ENCODE results near the gene NPHP4. TPM values are rescaled to one million over a fixed set of nuclear protein-coding genes. Genes with fewer than 3 reads are reported as not detected.

Gene NPHP4
- total and polyA plus RNA-seq, 10 of the 15 experiments (the other 5 are each of a cell fraction or from before 2014, with no cell fraction given) = 0.16 to 10.5 (median 3.1) TPM

DNA sequence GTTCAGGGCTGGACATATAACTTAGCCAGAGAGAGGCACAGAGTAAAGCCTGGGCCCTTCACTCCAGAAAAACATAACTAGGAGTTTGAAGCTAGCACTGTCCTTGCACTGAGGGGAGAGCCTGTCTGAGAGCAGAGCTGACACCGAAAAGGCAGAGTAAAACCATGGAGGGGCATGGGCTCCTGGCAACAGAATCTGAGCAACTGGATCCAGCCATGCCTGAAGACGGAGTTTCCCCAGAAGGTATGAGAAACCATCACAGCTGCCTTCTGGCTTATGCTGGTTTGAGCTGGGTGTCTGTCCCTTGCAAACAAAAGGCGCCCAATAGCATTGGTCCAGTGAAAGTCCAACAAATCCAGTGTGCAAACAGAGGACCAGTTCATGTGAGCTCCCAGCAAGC, 137.5 kb downstream of the NPHP4 start:
- H3K27me3 ChIP-seq (replicated peaks in 1 of 2; ENCODE audit: control insufficient read depth in 2 of 2, insufficient read depth in 2 of 2, low read length in 1 of 2) = no peaks in the 10 kb centered on the region
- ChIA-PET CTCF (no interaction called here), SMC1A (ENCODE audit: uncharacterized antibody, unreplicated experiment) (no interaction called here), RAD21 (ENCODE audit: unreplicated experiment) (no interaction called here), POLR2A (no interaction called here)
- ATAC-seq (no peak), DNase-seq (ENCODE audit: low read depth, low spot score) (no peak), FAIRE-seq (no peak)
- H3K36me3 ChIP-seq (ENCODE audit: control insufficient read depth in 2 of 2, insufficient read depth in 2 of 2, low read length in 1 of 2) = no peaks in the 10 kb centered on the region
- 58% methylated on average over 3 of the region's 3 CpGs for WGBS (ENCODE audit: insufficient coverage, insufficient replicate concordance, low lambda C conversion rate, missing lambda C conversion rate)
- no peaks in the 10 kb centered on the region for H4K20me1 ChIP-seq (ENCODE audit: control insufficient read depth, insufficient read depth)
- no peaks in the 10 kb centered on the region for H3K4me1 ChIP-seq (ENCODE audit: control insufficient read depth, insufficient read depth, low read length)
- H3K4me2 ChIP-seq (ENCODE audit: control insufficient read depth, insufficient read depth) = no peak overlapping the region
- intact Hi-C loops (cut with micrococcal nuclease; ENCODE audit: unreplicated experiment) (no loop called here), in situ Hi-C loops (cut with MboI) (no loop called here)
- no peak overlapping the region for H3K27ac ChIP-seq (ENCODE audit: control insufficient read depth, insufficient read depth)
- no peak overlapping the region for H3K4me3 ChIP-seq
- no peak overlapping the region for H3K9ac ChIP-seq (ENCODE audit: control insufficient read depth, insufficient read depth, low read length)
- H3K79me2 ChIP-seq (ENCODE audit: control insufficient read depth, insufficient read depth, low read length) = no peaks in the 10 kb centered on the region
- H2AFZ ChIP-seq (ENCODE audit: control insufficient read depth, low read depth, low read length) = no peak overlapping the region
- no TSS peak for BruUV-seq (replicated peaks)
- no peaks in the 10 kb centered on the region; the same call in 2 of the 3 replicates for H3K9me3 ChIP-seq (replicated peaks; ENCODE audit: control insufficient read depth, insufficient read depth, low read length)
- TF ChIP-seq, protein P1, sequence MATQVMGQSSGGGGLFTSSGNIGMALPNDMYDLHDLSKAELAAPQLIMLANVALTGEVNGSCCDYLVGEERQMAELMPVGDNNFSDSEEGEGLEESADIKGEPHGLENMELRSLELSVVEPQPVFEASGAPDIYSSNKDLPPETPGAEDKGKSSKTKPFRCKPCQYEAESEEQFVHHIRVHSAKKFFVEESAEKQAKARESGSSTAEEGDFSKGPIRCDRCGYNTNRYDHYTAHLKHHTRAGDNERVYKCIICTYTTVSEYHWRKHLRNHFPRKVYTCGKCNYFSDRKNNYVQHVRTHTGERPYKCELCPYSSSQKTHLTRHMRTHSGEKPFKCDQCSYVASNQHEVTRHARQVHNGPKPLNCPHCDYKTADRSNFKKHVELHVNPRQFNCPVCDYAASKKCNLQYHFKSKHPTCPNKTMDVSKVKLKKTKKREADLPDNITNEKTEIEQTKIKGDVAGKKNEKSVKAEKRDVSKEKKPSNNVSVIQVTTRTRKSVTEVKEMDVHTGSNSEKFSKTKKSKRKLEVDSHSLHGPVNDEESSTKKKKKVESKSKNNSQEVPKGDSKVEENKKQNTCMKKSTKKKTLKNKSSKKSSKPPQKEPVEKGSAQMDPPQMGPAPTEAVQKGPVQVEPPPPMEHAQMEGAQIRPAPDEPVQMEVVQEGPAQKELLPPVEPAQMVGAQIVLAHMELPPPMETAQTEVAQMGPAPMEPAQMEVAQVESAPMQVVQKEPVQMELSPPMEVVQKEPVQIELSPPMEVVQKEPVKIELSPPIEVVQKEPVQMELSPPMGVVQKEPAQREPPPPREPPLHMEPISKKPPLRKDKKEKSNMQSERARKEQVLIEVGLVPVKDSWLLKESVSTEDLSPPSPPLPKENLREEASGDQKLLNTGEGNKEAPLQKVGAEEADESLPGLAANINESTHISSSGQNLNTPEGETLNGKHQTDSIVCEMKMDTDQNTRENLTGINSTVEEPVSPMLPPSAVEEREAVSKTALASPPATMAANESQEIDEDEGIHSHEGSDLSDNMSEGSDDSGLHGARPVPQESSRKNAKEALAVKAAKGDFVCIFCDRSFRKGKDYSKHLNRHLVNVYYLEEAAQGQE (IDR thresholded peaks at IDR 0.05; ENCODE audit: low read depth, low read length) = no peak
- TF ChIP-seq CBX3 (IDR thresholded peaks at IDR 0.05; ENCODE audit: borderline replicate concordance, low read depth) (no peak), ZNF24 (IDR thresholded peaks at IDR 0.05) (no peak), USF2 (IDR thresholded peaks at IDR 0.05; ENCODE audit: borderline replicate concordance, low read depth, low read length) (no peak), ZNF384 (IDR thresholded peaks at IDR 0.05; ENCODE audit: borderline replicate concordance, low read depth, low read length) (no peak), ZBTB33 (IDR thresholded peaks at IDR 0.05) (no peak), IKZF1 (conservative IDR thresholded peaks at IDR 0.05) (no peak), GABPA (IDR thresholded peaks at IDR 0.05; ENCODE audit: low read depth) (no peak), ATF7 (IDR thresholded peaks at IDR 0.05; ENCODE audit: low read depth) (no peak), NKRF (conservative IDR thresholded peaks at IDR 0.05) (no peak), SREBF2 (IDR thresholded peaks at IDR 0.05; ENCODE audit: low read length) (no peak), JUNB (IDR thresholded peaks at IDR 0.05) (no peak), MTA2 (IDR thresholded peaks at IDR 0.05; ENCODE audit: low read depth) (no peak)
- TF ChIP-seq, protein P2, sequence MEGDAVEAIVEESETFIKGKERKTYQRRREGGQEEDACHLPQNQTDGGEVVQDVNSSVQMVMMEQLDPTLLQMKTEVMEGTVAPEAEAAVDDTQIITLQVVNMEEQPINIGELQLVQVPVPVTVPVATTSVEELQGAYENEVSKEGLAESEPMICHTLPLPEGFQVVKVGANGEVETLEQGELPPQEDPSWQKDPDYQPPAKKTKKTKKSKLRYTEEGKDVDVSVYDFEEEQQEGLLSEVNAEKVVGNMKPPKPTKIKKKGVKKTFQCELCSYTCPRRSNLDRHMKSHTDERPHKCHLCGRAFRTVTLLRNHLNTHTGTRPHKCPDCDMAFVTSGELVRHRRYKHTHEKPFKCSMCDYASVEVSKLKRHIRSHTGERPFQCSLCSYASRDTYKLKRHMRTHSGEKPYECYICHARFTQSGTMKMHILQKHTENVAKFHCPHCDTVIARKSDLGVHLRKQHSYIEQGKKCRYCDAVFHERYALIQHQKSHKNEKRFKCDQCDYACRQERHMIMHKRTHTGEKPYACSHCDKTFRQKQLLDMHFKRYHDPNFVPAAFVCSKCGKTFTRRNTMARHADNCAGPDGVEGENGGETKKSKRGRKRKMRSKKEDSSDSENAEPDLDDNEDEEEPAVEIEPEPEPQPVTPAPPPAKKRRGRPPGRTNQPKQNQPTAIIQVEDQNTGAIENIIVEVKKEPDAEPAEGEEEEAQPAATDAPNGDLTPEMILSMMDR (IDR thresholded peaks at IDR 0.05 in 2 of 3, conservative IDR thresholded peaks at IDR 0.05 in 1 of 3; ENCODE audit: control insufficient read depth in 2 of 3, extremely low read depth in 1 of 3, insufficient read depth in 1 of 3, low read depth in 3 of 3, low read length in 3 of 3) = no peak

Measured in GM12878 (cell line).